Glutamatergic neuron (in vitro differentiated cells): ENCODE measurements around the gene ERICH6B. TPM values are rescaled to one million over a fixed set of nuclear protein-coding genes. Genes with fewer than 3 reads are reported as not detected.

Experiments used
- DNase-seq: peaks from one replicate; pipeline ENCODE4 v3.0.0; 2022
- H3K27ac Mint-ChIP-seq: one replicate; pipeline ENCODE4 v1.8.0; 2020; ENCODE audit warnings: mild to moderate bottlenecking, mixed read lengths, inconsistent platforms; ENCODE audit not compliant: unreplicated experiment
- H3K27me3 Mint-ChIP-seq: one replicate; pipeline ENCODE4 v1.8.0; 2020; ENCODE audit warnings: mild to moderate bottlenecking, moderate library complexity, mixed read lengths, inconsistent platforms; ENCODE audit not compliant: unreplicated experiment
- H3K36me3 Mint-ChIP-seq: one replicate; pipeline ENCODE4 v1.8.0; 2020; ENCODE audit warnings: mild to moderate bottlenecking, mixed read lengths, inconsistent platforms; ENCODE audit not compliant: unreplicated experiment
- H3K4me1 Mint-ChIP-seq: one replicate; pipeline ENCODE4 v1.8.0; 2020; ENCODE audit warnings: mild to moderate bottlenecking, low read depth, mixed read lengths, inconsistent platforms; ENCODE audit not compliant: unreplicated experiment
- H3K4me3 Mint-ChIP-seq: one replicate; pipeline ENCODE4 v1.8.0; 2020; ENCODE audit warnings: mild to moderate bottlenecking, mixed read lengths, inconsistent platforms; ENCODE audit not compliant: unreplicated experiment
- H3K9me3 Mint-ChIP-seq: one replicate; pipeline ENCODE4 v1.8.0; 2020; ENCODE audit warnings: mild to moderate bottlenecking, moderate library complexity, mixed read lengths, inconsistent platforms; ENCODE audit not compliant: unreplicated experiment
- CTCF ChIP-seq: fragments of 200-600 bp; sonication (generic); IDR thresholded peaks from one replicate; pipeline ENCODE4 v1.5.0; 2021; ENCODE audit not compliant: partially characterized antibody, unreplicated experiment
- total RNA-seq: library from RNA; stranded (reverse); fragmentation: NEBNext Ultra II Directional; extraction: Animal tissue kit (Norgen Biotek cat#: 25700); gene quantifications from one replicate; pipeline ENCODE4 v1.2.1, GENCODE V29; 2021; ENCODE audit not compliant: unreplicated experiment

Gene ERICH6B
- total RNA-seq, 1 donor from 2014 or later = not detected

DNA sequence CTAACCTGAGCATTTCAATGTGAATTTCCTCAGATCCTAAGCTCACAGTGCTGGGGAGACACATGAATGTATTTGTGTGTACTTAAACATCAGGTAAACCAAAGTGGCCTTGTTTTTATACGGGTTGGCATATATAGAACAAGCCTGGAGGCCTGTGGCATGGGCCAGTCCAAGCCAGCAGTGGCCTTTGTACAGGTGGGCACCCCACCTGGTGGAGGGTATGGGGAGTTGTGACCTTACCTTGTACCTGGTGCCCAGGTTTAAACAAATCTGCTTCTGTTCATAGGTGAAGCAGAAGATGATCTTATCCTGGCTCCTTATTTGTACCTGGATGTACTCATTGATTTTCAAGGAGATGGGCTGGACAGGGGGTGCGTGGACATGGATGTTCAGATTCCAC, 71.0 kb downstream of the ERICH6B start:
- no peak for TF ChIP-seq CTCF
- Mint-ChIP-seq H3K27ac (no peak overlapping the region), H3K9me3 (peaks cover 8% of the 10 kb centered on the region), H3K4me1 (peaks cover 23% of the 10 kb centered on the region), H3K4me3 (no peak overlapping the region), H3K36me3 (no peaks in the 10 kb centered on the region), H3K27me3 (peaks cover 3% of the 10 kb centered on the region)
- DNase-seq = no peak

DNA sequence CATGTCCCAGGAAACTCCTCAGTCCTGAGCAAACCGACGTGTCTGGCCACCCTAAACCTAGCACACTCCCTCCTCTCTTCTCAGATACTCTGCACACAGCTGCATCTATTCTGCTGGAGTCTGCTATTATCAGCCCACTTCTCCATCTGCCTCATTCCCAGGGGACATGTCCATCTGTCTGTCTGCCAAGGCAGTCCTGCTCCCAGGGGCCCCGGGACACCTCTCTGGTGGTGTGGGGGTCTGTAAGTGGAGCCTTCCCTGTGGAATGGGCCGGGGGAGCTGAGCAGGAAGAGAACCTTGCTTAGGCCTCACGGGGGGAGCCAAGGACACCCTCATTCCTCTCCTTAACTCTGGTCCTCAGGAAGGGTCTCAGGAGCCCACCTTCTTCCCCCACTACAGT, 72.7 kb downstream of the ERICH6B start:
- Mint-ChIP-seq H3K27me3 (peaks cover 3% of the 10 kb centered on the region), H3K9me3 (peaks cover 8% of the 10 kb centered on the region), H3K27ac (peak overlapping the region; percentile 82), H3K4me1 (peaks cover 27% of the 10 kb centered on the region), H3K4me3 (peak overlapping the region; percentile 52), H3K36me3 (no peaks in the 10 kb centered on the region)
- peak; percentile 54 for DNase-seq
- no peak for TF ChIP-seq CTCF

DNA sequence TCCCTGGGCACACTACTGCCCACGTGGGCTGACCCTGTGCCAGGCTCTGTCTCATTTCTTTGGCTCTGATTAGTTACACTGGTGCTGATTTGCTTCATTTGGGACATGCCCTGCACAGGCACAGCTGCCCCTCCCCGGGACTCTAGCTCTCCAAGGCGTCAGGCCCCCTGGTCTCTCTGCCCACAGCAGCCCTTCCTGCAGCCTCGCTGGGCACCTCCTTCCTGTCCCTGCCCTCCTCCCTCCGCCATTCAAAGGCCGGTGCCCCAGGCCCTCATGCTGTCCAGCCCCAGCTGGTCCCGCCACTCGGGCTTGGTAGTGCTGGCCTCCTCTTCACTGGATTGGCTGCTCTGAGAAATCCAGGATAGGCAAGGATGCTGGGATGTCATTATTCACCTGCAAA, 73.1 kb downstream of the ERICH6B start:
- Mint-ChIP-seq H3K27me3 (peaks cover 3% of the 10 kb centered on the region), H3K4me3 (peak overlapping the region; percentile 52), H3K4me1 (peaks cover 31% of the 10 kb centered on the region), H3K9me3 (peaks cover 8% of the 10 kb centered on the region), H3K27ac (peak overlapping the region; percentile 82), H3K36me3 (no peaks in the 10 kb centered on the region)
- DNase-seq = peak; percentile 23
- no peak for TF ChIP-seq CTCF

DNA sequence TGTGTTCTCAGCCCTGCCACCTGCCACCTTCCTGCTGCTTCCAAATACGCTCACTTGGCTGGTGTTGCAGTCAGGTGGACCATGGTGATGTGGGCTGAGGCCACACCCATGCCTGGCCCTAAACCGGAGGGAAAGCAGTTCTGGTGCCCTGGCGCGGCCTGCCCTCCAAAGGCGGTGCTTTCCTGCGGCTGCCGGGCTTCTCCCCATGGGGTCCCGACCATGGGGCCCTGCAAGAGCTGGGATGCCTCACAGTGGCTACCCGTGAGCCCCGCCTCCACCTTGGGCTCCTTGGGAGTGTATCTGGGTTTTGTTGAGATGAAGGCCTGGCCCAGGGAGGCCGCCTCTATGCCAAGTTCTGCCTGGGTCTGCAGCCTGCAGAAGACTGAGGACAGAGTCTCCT, 73.7 kb downstream of the ERICH6B start:
- DNase-seq = no peak
- Mint-ChIP-seq H3K4me1 (peaks cover 33% of the 10 kb centered on the region), H3K27me3 (peaks cover 3% of the 10 kb centered on the region), H3K36me3 (no peaks in the 10 kb centered on the region), H3K27ac (no peak overlapping the region), H3K4me3 (no peak overlapping the region), H3K9me3 (peaks cover 8% of the 10 kb centered on the region)
- TF ChIP-seq CTCF = no peak

DNA sequence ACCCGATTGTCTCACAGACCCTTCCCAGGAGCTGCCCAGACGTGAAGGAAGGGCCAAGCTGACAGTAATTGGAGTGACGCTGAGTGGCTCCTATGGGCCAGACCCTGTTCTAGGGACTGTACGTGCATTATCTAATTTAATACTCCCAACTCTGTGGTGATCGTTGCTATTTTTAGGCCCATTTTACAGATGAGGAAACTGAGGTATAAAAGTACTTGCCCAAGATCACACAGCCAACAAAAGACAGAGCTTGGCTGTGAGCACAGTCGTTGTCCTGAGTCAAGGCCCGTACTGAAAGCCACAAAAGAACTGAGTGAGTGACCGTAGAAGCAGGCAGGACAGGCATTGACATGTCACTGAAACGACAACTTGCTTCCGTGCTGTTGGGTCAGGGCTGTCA, 74.7 kb downstream of the ERICH6B start:
- Mint-ChIP-seq H3K4me1 (peaks cover 33% of the 10 kb centered on the region), H3K9me3 (peaks cover 5% of the 10 kb centered on the region), H3K27ac (no peak overlapping the region), H3K27me3 (peaks cover 3% of the 10 kb centered on the region), H3K4me3 (no peak overlapping the region), H3K36me3 (no peaks in the 10 kb centered on the region)
- no peak for TF ChIP-seq CTCF
- DNase-seq = no peak
